Measurements from ENCODE around the gene ALDH1L1.

Gene ALDH1L1

DNA sequence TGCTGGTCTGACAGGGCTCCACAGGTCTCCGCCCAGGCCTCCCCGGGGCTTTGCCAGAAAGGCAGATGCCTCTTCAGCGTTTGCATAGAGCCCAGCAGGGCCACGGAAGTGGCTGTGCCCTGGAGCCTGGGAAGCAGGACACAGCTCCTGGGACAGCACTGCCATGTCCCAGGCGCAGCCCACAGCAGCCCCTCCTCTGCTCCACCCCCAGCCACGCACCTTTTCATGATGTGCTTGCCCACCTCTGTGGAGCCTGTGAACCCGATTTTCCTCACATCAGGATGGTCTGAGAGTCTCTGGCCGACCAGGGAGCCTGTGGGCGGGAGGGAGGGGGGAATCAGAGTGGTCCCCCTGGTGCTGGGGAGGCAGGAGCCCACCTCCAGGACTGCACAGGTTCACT is 62.6 kb downstream of the ALDH1L1 start:
- no peak for FAIRE-seq

DNA sequence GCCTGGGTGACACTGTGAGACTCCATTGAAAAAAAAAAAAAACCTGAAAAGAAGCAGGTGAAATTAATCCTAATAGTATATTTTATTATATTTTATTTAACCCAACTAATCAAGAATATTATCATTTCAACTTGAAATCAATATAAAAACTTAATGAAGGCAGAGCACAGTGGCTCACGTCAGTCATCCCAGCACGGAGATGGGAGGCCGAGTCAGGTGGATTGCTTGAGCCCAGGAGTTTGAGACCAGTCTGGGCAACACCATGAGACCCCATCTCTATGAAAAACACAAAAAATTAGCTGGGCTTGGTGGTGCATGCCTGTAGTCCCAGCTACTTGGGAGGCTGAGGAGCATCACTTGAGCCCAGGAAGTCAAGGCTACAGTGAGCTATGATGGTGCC is 63.2 kb downstream of the ALDH1L1 start:
- FAIRE-seq: no peak

DNA sequence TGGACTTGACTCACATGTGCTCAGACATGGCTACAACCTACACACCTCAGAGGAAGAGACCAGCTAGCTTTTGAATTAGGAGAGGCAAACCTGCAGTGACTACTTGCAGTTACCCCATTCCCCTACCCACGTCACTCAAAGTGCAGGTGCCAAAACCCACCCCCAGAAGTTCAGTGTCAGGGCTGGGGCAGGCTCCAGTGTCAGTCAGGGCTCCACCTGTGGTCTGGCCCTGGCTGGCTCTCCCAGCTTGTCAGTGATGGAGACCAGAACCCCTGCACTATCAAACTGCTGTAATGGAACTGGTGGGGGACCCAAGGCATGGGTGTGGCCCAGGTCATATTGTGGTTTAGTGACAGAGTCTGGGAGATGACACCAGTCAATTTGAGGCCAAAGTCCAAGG is 63.9 kb downstream of the ALDH1L1 start:
- no peak for FAIRE-seq

DNA sequence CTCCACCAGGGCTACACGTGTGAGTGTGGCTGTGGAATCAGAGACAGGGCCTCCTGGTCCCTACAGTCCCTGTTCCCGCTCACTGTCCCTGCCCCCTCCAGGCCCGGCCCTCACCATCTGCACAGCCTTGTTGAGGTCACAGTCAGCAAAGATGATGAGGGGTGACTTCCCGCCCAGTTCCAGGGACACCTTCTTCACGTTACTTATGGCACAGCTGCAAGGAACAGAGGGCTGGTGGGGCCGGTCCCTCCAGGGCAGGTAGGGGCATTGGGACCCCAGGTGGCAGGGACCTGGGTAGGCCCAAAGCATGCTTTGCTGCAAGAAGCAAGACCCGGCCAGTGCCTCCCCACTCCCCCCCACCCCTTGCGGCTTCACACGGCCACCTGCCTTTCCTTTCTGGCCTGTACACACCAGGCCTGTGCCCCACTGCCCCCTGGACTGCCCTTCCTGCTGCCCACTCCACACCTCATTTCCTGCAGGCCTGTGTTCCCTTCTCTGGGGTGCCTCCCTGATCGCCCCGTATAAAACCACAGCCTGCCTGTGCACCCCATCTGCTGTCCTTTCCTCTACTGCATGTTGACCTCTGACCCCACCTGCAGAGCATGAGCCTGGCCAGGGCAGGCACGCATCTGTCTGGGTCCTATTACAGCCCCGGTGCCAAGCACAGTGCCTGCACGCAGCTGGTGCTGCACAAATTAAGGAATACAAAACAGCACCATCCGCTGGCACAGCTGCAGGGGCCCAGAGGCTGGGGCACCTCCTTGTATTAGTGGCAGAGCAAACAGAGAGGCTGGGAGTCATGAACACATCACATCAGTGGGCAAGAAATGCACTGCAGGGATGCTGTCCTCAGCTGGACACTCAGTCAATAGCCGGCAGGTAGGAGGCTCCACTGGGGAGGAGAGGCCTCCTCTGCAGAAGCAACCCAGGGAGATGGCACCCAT is 65.7 kb downstream of the ALDH1L1 start:
- FAIRE-seq: no peak

DNA sequence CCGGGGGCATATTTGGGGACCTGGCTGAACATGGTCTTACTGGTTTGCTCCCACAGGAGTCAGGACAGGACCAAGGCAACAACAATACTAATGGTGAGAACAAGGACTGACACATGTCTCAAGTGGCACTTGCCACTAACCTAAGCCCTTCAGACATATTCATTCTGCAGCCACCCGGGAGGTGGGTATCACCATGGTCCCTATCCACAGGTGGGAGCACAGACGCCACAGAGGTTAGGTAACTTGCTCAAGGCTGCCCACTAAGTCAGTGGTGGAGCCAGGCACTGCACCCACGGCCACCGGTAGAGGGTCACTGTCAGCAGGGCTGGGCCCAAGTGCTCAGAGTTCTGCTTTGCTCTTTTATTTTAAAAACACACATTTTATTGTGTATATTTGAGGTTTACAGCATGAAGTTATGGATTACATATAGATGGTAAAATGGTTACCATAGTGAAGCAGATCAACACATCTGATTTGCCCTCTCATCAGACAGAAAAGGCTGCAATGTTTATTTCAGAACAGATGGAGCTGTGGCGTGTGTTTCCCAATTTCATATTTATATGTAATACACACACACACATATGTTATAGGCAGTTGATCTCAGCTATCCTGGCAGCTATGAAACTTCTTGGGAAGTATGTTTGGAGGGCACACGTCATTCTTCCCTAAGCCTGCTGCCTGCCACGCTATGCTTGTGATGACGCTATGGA is 66.5 kb downstream of the ALDH1L1 start:
- no peak for FAIRE-seq

DNA sequence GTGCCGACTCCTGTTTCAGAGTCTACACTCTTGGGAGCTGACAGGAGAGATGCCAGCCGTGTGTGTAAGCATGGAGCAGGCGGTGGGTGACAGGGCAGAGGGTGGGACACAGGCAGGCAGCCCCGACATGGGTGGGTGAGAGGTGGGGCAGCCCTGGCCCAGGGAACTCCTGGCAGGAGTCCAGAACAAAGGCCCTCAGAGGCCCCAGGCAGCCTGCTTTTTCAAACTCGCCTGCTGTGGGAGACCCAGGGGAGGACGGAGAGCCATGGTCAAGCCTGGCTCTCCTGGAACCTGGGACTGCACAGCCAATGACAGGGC is 67.2 kb downstream of the ALDH1L1 start:
- FAIRE-seq: no peak

DNA sequence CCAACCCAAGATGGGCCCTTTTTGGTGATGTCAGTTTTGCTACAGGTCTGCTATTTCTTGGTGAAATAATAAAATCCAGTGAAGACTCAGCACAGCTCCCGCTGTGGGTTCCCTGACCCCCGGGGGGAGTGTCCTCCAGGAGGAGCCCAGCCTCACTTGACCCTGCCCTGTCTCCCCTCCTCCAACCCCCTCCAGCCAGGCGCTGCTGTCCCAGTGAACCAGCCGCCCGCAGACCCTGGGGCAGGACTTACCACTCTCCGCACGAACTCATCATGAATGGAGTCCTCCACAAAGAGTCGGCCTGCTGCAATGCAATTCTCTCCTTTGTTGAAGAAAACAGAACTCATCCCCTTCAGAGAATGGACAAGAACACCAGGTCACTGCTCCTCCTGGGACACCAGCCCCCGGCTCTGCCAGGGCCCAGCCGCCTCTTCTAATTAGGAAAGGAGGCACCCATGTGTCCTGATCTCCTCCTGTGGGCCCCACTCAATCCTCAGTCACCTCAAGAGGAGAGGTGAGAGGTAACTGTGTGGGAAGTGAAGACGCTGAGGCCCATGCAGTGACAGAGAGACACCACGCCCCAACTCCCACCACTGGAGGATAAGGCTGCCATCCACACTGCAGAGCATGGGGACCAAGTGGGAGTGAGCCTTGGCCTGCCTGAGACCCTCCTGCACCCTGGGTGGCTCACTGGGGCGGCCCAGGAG is 67.7 kb downstream of the ALDH1L1 start:
- FAIRE-seq: no peak

DNA sequence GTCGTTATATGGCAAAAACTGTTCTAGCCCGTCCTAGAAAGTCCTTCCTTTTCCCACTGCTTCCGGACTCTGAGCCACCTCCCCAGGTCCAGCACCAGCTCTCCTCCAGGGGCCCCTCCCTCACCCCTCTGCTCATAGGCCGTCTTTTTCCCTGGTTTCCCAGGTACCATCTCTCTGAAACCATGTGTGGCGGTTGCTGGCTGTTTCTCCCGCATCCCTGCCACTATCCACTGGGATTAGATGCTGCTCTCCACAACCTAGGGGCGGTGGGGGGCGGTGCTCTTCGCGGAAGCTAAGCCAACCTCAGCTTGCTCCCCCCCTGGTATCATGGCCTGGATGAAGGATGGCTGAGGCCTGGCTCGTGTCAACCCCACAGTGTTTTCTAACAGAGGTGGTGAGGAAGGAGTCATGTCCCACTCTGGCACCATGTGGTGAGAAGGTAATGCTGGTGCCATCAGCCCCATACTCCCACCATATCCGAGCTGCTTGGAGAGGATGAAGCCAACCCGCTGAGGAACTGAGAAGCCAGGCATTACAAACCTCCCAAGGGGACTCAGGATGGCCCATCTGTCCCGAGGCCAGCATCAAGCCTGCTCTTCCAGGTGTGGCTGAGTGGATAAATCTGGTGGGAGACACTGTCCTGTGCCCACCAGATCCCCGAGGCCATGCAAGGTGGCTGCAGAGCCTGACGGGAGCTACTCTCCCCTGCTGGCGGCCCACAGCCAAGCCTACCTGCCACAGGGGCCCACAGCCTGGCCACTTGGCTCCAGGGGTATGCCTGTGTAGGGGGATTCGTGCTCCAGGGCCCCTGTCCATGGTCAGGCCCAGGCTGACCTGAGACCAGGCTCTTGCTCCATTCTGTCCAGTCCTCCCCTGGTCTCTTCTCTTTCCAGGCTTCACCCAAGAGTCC is 68.6 kb downstream of the ALDH1L1 start:
- no peak for FAIRE-seq

DNA sequence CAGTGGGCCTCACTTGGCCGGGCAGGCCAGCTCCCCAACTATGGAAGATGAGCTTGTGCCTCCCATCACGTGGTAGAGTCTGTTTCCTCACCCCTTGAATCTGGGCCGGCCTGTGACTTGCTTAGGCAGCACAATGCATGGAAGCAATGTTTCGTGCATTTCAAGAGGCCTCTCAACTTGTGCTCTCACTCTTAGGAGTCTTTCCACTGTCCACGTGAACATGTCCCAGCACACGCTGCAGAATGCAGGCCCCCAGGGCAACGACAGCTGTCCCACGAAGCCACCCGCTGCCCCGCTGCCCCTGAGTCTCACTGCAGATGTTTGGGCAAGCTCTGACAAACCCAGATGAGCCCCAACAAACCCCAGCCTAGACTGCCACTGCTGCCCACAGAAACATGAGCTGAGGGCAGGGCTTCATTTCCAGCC is 69.2 kb downstream of the ALDH1L1 start:
- FAIRE-seq: no peak

DNA sequence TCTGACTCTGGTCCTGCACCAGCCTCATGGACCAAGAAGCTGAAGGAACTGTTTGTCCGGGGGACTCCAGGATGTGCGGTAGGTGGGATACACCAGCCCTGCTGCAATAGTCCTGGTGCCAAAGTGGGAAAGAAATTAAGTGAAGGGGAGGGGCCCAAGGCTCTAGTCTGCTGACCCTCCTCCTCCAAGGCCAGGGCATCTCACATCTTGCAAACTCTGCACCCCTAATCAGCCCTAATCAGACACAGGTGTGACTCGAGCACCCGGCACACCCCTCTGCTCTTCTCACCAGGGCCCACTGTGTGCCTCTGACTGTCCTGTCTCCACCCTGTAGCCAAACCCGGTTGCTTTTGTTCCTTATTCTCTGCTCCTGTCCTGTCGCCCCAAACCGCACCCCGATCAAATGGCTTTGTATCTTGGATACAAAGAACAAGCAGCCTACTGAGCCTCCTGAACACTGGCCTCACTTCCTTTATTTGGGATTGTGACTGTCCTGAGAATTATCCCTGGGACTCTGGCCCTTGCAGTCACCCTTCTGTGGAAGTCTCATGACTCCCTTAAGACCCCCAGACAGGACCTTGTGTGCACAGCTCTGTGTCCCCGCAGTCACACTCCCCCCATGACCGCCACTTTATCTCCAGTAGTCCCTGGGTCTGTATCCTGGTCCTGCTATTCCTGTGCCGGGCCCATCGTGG is 69.8 kb downstream of the ALDH1L1 start:
- FAIRE-seq: no peak

DNA sequence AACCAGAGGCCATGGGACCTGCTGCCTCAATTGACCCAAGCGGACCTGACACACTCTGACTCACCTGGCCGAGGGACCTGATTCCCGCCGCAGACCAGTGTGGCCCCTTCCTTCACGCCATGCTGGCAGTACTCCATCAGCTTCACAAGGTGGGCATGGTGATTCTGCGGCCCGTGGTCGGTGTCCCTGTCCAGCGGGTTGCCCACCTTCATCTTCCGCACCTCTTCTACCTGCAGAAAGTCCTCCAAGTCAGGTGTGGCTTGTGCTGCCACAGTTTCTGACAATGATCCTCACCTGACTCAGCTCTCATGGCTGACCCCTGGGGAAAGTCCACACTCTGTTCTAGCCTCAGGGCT is 70.5 kb downstream of the ALDH1L1 start:
- no peak for FAIRE-seq

DNA sequence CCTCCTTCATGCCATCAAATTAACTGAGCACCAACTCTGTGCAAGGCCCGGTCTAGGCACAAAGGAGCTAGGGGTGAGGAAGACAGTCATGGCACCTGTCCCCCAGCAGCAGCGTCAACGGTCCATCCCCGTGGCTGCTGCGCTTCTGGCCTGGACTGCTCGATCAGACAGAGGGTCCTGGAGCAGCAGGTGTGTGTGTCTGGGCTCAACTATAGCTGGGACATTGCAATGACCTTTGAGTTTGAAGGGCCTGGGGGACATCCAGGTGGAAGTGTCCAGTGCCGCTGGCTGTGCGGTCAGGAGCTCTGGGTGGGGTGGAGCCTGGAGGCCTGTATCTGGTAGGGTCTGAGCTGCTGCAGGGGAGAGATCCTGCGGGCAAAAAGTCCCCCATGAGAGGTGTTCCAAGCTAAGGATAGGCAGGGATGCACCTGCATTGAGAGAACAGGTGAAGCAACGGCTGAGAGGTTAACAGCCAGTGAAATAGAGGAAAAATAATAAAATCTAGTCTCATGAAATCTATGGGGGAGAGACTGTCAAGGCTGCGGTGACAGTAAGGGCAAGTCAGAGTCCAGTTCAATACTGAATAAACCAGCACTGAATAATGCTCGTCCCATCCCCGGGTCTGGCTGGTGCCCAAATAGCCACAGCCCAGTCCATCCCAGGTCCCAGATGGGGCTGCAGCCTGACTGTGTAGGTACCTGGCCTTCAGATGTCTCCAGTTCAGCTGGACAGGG is 71.1 kb downstream of the ALDH1L1 start:
- no peak for FAIRE-seq

DNA sequence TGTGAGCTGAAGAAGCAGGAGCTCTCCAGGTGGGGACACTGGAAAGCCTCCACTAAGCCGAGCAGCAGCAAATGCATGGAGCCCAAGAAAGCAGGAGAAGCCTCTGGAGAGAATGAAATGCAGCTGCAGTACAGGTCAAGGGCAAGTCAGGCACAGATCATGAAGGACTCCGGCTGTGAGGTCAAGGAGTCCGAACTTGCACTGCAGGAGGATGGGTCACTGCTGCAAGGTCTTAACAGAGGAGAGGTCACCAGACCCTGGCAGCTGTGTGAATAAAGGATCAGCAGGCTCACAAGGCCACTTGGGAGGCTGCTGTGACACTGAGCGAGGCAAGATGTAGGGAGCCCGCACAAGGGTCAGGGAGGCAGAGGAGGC is 71.7 kb downstream of the ALDH1L1 start:
- no peak for FAIRE-seq

DNA sequence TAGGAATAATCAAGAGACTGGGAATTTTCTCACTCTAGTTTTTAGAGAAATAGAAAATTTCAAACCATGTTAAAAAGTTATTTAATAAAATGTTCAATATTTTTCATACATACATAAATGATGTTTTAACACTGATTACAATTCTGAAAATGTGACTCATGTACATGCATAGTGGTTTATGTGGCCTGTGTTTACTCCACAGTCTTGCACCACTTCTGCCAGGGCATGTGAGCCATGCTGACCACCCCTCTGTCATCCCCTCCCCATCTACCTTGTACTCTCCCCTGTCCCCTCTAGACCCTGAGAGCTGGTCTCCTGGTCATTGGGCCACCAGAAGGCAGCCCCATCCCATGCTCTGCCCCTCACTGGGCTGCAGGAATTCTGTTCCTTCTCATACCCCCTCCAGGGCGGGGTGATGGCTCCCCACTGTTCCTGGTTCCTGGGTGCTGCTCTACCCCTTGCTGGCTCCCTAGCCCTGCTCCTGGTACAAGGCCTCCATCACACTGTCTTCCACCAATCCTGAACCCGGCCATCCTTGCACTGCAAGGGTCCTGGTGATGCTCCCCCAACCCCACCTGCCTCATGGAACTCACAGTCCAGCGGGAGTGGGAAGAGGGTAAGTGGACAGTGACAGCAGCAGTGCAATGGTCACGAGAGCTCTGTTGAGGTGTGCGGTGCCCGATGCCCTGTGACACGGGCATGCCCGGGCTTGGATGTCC is 72.3 kb downstream of the ALDH1L1 start:
- FAIRE-seq: no peak

DNA sequence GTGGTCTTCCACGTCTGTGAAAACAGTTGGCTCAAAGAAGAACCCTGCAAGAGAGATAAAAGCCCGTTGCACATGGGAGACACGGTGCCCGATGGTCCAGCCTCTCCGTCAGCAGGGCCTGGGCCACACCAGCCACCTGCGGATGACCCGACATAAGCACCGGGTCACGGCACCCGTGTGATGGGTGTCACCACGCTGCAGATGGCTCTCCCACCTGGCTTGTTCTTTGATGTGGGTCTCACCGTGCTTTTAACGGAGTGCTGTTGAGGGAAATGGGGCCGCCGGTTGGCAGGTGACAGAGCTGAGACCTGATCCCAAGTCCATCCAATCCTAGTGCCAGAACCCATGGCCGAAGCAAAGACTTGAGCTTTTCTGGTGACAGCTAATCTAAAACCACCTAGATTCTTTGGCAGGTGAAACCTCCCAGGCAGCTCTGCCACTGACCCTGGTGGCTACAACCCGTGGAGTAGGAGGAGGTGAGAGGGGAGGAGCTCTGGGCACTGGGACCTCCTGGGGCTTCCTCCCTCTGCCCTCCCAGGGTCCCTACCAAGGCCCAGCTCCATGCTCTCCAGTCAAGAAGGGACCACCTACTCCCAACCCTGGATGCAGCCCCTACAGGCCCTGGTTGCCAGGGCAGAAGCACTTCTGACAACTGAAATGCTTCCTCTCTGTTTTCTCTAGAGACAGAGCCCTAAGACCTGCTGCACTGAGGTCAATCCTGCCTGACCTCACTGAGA is 73.0 kb downstream of the ALDH1L1 start:
- FAIRE-seq: no peak

DNA sequence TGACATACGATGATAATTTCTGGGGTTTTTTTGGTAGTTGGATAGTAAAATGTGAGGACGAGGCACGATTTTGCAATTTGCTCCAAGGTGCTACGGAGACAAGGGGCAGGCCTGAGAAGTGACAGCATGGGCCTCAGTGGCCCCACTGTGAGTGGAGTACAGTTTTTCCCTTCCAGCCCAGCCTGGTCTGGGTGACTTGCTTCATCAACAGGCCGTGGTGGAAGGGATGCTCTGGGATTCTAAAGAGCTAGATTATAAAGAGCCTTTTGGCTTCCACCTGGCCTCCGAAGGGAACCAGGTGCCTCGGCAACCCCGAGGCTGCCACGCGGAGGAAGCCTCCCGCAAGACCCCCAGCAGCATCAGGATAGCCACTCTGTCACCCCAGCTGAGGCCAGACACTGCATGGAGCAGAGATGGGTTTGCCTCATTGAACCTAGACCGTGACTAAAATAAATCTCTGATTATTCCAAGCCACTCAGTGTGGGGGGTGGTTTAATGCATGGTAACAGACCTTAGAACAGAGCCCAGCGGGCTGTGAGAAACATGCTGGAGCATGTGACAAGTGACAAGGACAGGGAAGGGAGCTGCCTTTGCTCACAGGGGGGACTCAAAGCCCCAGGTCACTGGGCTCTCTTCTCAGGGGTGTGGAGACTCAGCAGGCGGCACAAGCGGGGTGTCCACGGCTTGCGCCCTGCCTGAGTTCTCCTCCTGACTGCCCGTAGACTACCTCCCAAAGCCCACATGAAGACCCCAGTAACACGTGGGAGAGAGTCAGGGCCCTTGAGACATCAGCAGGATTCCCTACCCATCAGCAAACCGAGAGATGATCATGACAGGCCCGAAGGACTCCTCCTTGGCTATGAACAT is 73.8 kb downstream of the ALDH1L1 start:
- no peak for FAIRE-seq

DNA sequence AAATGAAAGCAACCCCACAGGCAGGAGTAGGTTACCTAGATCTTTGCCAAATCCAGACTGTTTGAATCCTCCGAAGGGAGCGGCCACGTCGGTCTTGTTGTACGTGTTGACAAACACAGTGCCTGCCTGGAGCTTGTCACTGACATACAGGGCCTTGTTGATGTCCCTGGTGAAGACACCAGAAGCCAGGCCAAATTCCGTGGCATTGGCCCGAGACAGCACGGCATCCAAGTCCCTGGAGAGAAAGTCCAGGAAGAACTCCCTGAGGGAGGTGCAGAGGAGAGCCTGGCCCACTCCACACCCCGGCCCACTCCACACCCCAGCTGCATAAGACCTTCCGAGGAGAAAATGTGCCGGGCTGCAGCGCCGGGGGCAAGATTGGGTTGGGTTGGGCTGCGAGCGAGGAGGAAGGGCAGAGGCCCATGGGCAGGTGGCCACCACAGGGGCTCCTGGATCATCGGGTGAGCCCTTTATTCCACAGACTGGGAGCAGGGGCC is 74.6 kb downstream of the ALDH1L1 start:
- FAIRE-seq: no peak

DNA sequence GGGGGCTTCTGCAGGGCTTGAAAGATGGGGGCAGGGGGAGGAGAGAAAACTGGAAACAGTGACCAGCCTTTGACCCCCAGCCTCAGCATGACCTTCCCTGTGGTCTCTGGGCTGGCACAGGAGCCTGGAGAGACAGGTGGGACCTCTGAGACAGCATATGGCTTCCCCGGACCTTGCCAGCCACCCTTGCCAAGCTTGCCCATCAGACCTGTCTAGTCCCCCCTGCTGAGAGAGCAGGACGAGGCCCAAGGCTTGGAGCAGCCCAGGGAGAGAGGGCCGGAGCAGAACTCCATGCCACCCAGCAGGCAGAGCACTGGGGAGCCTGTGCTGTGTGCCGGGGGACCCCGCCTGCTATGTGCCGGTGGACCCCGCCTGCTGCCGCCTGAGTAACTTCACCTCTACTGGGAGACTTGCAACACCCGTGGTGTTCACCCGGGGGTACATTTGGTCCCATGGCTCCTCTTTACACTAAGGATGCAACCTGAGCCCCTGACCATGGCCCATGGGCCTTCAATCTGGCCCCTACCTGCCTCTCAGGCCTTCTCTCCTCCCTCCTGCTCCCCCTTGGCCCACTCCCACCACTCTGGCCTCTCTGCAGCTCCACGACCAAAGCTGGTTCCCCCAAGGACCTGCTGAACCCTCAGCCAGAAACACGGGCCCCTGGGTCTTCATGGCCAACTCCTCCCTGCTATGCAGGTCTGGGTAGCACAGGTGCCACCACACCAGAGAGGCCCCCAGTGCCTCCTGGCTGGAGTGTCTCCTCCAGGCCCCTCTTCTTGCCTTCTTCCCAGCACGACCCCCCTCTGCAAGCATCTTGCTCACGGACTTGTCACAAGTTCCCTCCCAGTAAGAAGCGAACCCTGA is 75.4 kb downstream of the ALDH1L1 start:
- FAIRE-seq: no peak
